Measurements from ENCODE around the gene ARHGEF25.
"Not testable (repeated sequence)": the region's sequence is repeated elsewhere in the genome, so short reads cannot be mapped to it uniquely, and the experiment has no call there.

The ARHGEF25 gene

GRCh38 chr12:57646659-57647049 is 35.4 kb downstream of the ARHGEF25 start:
- peaks cover 24% of the 10 kb centered on the region for H3K9me3 ChIP-seq (ENCODE audit: control insufficient read depth, insufficient read depth, low read depth, low read length)
- H3K27ac ChIP-seq (ENCODE audit: low read depth, low read length); H3K36me3 ChIP-seq (ENCODE audit: control insufficient read depth, insufficient read depth, low read length); H3K4me3 ChIP-seq (ENCODE audit: low read depth, low read length); H3K27me3 ChIP-seq (ENCODE audit: control insufficient read depth, insufficient read depth, low read length); H3K9ac ChIP-seq (ENCODE audit: low read length); H3K4me1 ChIP-seq (ENCODE audit: control insufficient read depth, insufficient read depth, low read length): not testable (repeated sequence)

DNA sequence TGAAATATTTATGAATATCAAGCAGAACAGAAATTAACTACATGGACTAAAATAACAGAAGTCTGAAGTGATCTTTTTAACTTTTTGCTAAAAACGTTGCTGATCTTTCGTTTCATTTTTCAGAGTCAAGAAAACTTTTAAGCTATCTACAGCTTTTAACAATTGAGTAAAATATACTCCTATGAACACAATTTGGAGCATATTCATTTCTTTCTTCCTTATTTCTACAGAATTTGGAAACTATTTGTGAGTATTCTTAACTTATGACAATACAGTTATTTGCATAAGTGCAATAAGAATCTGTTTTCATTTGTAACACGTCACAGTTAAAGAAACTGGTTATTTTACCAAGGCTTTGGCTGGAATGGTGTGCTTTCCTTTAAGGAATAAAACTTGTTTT is 42.8 kb downstream of the ARHGEF25 start:
- H3K27ac ChIP-seq (ENCODE audit: low read depth, low read length), result no peak overlapping the region
- no peaks in the 10 kb centered on the region for H3K36me3 ChIP-seq (ENCODE audit: control insufficient read depth, insufficient read depth, low read length)
- peaks cover 23% of the 10 kb centered on the region for H3K9me3 ChIP-seq (ENCODE audit: control insufficient read depth, insufficient read depth, low read depth, low read length)
- H3K27me3 ChIP-seq (ENCODE audit: control insufficient read depth, insufficient read depth, low read length), result no peaks in the 10 kb centered on the region
- H3K4me1 ChIP-seq (ENCODE audit: control insufficient read depth, insufficient read depth, low read length), result no peaks in the 10 kb centered on the region
- no peak overlapping the region for H3K9ac ChIP-seq (ENCODE audit: low read length)
- no peak overlapping the region for H3K4me3 ChIP-seq (ENCODE audit: low read depth, low read length)

GRCh38 chr12:57655541-57656240 is 44.5 kb downstream of the ARHGEF25 start:
- no peak overlapping the region for H3K9ac ChIP-seq (ENCODE audit: low read length)
- H3K36me3 ChIP-seq (ENCODE audit: control insufficient read depth, insufficient read depth, low read length), result no peaks in the 10 kb centered on the region
- H3K27me3 ChIP-seq (ENCODE audit: control insufficient read depth, insufficient read depth, low read length), result no peaks in the 10 kb centered on the region
- no peak overlapping the region for H3K4me3 ChIP-seq (ENCODE audit: low read depth, low read length)
- no peaks in the 10 kb centered on the region for H3K4me1 ChIP-seq (ENCODE audit: control insufficient read depth, insufficient read depth, low read length)
- no peak overlapping the region for H3K27ac ChIP-seq (ENCODE audit: low read depth, low read length)
- H3K9me3 ChIP-seq (ENCODE audit: control insufficient read depth, insufficient read depth, low read depth, low read length), result peaks cover 35% of the 10 kb centered on the region

DNA sequence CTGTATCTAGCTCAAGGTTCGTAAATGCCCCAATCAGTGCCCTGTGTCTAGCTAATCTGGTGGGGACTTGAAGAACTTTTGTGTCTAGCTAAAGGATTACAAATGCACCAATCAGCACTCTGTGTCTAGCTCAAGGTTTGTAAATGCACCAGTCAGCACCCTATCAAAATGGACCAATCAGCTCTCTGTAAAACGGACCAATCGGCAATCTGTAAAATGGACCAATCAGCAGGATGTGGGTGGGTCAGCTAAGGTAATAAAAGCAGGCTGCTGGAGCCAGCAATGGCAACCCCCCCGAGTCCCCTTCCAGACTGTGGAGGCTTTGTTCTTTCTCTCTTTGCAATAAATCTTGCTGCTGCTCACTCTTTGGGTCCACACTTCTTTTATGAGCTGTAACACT is 45.2 kb downstream of the ARHGEF25 start:
- H3K9me3 ChIP-seq (ENCODE audit: control insufficient read depth, insufficient read depth, low read depth, low read length), result peaks cover 42% of the 10 kb centered on the region
- H3K4me3 ChIP-seq (ENCODE audit: low read depth, low read length); H3K27me3 ChIP-seq (ENCODE audit: control insufficient read depth, insufficient read depth, low read length); H3K36me3 ChIP-seq (ENCODE audit: control insufficient read depth, insufficient read depth, low read length); H3K9ac ChIP-seq (ENCODE audit: low read length); H3K4me1 ChIP-seq (ENCODE audit: control insufficient read depth, insufficient read depth, low read length); H3K27ac ChIP-seq (ENCODE audit: low read depth, low read length): not testable (repeated sequence)

DNA sequence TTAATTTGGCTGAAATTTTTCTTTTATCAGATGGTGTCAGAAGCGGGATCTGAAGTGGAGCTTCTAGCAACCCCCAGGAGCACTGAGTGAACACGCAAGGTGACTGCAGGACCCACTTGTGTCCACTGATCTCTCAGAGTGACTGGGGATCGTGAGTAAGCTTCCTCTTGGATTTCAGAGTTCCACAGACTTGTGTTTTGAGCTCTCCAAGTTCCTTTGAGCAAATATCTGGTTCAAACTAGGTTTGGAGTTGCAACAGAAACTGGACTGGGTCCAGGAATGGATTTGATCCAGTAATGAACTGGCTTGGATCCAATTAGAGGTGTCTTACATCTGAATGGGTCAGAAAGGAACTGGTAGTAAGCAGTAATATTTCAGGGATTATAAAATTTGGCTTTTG is 46.5 kb downstream of the ARHGEF25 start:
- no peak overlapping the region for H3K27ac ChIP-seq (ENCODE audit: low read depth, low read length)
- H3K4me1 ChIP-seq (ENCODE audit: control insufficient read depth, insufficient read depth, low read length), result no peaks in the 10 kb centered on the region
- no peaks in the 10 kb centered on the region for H3K36me3 ChIP-seq (ENCODE audit: control insufficient read depth, insufficient read depth, low read length)
- no peak overlapping the region for H3K4me3 ChIP-seq (ENCODE audit: low read depth, low read length)
- peaks cover 54% of the 10 kb centered on the region for H3K9me3 ChIP-seq (ENCODE audit: control insufficient read depth, insufficient read depth, low read depth, low read length)
- no peaks in the 10 kb centered on the region for H3K27me3 ChIP-seq (ENCODE audit: control insufficient read depth, insufficient read depth, low read length)
- H3K9ac ChIP-seq (ENCODE audit: low read length), result no peak overlapping the region

DNA sequence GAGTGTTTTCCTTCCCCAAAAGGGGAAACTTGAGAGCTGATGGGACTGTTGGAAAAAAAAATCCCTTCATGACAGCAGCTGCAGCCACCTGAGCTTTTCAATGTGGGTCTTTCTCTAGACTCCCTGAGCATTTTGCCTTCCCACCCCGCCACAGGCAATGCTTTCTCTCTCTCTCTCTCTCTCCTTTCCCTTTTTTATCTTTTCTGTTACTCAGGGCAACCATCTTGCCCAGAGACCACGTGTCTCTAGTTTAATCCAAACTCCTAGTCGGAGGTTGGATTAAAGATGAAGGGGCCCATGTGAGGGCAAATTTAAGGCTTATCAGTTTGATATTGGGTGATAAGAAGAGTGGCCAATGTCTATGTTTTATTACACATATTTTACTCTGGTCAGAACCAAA is 47.7 kb downstream of the ARHGEF25 start:
- Histone ChIP-seq H3K9me3 (ENCODE audit: control insufficient read depth, insufficient read depth, low read depth, low read length) (peaks cover 55% of the 10 kb centered on the region), H3K4me1 (ENCODE audit: control insufficient read depth, insufficient read depth, low read length) (no peaks in the 10 kb centered on the region), H3K27ac (ENCODE audit: low read depth, low read length) (no peak overlapping the region), H3K4me3 (ENCODE audit: low read depth, low read length) (no peak overlapping the region), H3K27me3 (ENCODE audit: control insufficient read depth, insufficient read depth, low read length) (no peaks in the 10 kb centered on the region), H3K9ac (ENCODE audit: low read length) (no peak overlapping the region), H3K36me3 (ENCODE audit: control insufficient read depth, insufficient read depth, low read length) (no peaks in the 10 kb centered on the region)

DNA sequence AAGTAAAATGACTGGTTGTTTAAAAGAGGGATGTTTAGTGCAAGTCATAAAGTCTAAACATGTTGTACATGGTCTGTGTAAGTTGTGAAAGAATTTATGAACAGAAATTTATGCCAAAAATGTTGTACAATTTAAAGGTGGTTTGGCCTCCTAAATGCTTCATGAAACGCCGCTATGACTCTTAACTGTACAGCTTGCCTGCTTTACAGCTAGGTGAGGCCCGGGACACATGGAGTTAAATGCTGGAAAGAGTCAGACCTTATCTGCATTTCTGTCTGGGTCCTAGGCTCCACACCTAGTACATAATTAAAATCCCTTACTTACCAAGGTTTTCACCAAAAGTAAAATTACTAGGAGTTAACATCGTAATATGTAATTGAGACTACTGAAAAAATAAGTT is 50.1 kb downstream of the ARHGEF25 start:
- Histone ChIP-seq H3K36me3 (ENCODE audit: control insufficient read depth, insufficient read depth, low read length) (no peaks in the 10 kb centered on the region), H3K4me3 (ENCODE audit: low read depth, low read length) (no peak overlapping the region), H3K9ac (ENCODE audit: low read length) (no peak overlapping the region), H3K27me3 (ENCODE audit: control insufficient read depth, insufficient read depth, low read length) (no peaks in the 10 kb centered on the region), H3K4me1 (ENCODE audit: control insufficient read depth, insufficient read depth, low read length) (no peaks in the 10 kb centered on the region), H3K9me3 (ENCODE audit: control insufficient read depth, insufficient read depth, low read depth, low read length) (peaks cover 53% of the 10 kb centered on the region), H3K27ac (ENCODE audit: low read depth, low read length) (no peak overlapping the region)

- not testable (repeated sequence) for H3K27ac ChIP-seq (ENCODE audit: low read depth, low read length); H3K9ac ChIP-seq (ENCODE audit: low read length); H3K36me3 ChIP-seq (ENCODE audit: control insufficient read depth, insufficient read depth, low read length); H3K4me1 ChIP-seq (ENCODE audit: control insufficient read depth, insufficient read depth, low read length); H3K4me3 ChIP-seq (ENCODE audit: low read depth, low read length); H3K27me3 ChIP-seq (ENCODE audit: control insufficient read depth, insufficient read depth, low read length)
- H3K9me3 ChIP-seq (ENCODE audit: control insufficient read depth, insufficient read depth, low read depth, low read length), result peaks cover 52% of the 10 kb centered on the region
Observed at GRCh38 chr12:57665066-57665820, 54.0 kb downstream of the ARHGEF25 start.
